Limb (tissue), 2 donors: ENCODE measurements around the gene ONECUT1.
"Not testable (repeated sequence)": the region's sequence is repeated elsewhere in the genome, so short reads cannot be mapped to it uniquely, and the experiment has no call there.

Source experiments
- DNase-seq, 2 donors: peaks; one replicate each; pipeline ENCODE4 v3.0.0-alpha.2; 2016; ENCODE audit errors: extremely low spot score in 2 of 2

Gene ONECUT1

GRCh38 chr15:52790169-52790708, at the start of gene ONECUT1:
Gene ONECUT1 (minus strand): TSS chr15:52790336. CDS start chr15:52789884, 452 bp downstream.
- DNase-seq: peak; percentile 13 to 81

DNA sequence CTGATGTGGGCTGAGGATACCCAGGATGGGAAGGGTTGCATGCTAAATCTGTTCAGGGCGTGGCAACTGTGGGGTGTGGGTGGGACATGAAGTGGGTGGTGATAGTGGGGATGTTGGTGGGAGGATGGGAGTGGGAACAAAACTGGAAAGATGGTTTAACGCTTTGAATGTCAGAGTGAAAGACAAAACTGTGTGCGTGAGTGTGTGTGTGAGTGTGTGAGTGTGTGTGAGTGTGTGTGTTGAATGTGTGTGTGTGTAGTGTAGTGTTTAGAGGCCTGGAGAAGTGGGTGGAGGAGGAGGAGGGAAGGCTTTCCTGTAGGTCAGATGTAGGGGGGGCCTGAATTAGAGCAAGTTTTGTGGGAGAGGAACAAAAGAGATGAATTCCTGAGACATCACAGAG, 44.2 kb upstream of the ONECUT1 start:
- DNase-seq: no peak

GRCh38 chr15:52824169-52824942, 34.2 kb upstream of the ONECUT1 start:
- not testable (repeated sequence) for DNase-seq

GRCh38 chr15:52822475-52822874, 32.3 kb upstream of the ONECUT1 start:
- no peak for DNase-seq

DNA sequence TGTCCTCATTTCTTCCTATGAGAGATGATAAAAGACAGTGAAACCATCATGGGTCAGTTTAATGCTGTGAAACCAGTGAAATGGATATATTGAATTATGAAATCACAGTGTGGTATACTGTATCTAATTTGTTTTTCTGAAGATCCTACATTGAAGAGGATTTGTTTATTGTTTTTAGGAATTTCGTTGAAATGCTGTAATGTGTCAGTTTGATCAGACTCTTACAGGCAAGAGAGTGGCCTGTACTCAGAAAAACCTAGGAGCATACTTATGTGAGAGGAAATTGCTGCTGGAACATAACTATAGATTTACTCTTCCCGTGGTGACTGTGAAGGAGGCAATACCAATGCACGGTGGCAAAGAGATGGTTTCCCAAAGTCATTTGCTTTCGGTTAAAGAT, 29.1 kb upstream of the ONECUT1 start:
- DNase-seq: no peak

DNA sequence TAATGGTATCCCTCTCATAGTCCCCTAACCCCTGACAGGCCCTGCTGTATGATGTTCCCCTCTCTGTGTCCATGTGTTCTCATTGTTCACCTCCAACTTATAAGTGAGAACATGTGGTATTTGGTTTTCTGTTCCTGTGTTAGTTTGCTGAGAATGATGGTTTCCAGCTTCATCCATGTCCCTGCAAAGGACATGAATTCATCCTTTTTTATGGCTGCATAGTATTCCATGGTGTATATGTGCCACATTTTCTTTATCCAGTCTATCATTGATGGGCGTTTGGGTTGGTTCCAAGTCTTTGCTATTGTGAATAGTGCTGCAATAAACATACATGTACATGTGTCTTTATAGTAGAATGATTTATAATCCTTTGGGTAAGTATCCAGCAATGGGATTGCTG, 25.8 kb upstream of the ONECUT1 start:
- not testable (repeated sequence) for DNase-seq

DNA sequence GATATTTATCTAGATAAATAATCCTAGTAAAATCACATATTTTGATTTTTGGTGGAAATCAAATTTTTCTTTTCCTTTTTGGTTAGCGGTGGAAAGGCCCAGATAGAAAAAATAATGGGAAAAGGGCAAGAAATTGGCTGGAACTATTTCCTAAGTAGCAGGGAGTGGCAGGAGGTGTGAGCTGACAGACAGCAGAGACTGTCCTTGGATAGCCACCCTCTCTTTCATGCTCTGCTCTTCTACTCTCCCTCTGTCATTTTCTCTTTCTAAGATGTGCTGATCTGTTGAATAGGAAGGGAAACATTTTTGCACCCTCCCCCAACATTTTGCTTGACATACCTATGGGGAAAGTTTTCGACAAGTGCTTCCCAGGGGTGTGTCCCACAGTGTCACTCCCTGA, 18.9 kb upstream of the ONECUT1 start:
- DNase-seq: no peak

DNA sequence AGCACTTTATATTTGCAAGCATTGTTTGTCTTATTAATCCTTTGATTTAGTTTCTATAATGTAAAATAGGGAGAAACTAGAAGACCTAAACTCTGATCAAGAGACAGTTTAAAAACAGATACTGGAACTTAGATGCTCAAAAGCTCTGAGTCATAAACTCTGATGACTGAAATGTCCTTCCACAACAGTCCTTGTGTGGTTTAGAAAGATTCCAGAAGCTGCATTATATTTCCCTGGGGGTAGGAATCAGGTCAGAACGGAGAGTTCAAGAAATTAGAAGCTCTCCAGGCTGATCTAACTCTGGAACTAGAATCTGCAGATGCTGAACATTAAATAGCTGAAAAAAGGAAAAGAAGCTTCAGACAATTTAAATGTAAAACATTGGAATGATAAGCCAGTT, 18.3 kb upstream of the ONECUT1 start:
- no peak for DNase-seq

DNA sequence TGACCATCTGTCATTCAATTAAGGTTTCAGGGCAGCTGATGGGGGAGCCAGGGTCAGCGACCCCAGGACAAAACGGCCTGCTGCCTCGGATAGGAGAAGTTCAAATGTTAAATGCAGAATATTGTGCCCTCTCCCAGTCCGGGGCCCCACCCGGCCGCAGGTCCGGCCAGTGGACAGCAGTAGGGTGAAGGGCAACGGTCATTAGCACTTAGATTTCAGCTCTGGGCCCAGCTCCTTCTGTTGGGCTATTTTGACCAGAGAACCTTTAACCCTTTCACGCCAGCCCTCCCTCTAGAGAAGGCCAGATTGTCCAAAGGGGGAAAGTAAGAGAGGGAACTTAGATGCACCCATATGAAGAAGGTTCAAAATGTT, 16.1 kb upstream of the ONECUT1 start:
- DNase-seq: no peak

- peak in 1 of 2 donors; percentile 65 for DNase-seq
Observed at GRCh38 chr15:52805351-52806283, 15.5 kb upstream of the ONECUT1 start.

DNA sequence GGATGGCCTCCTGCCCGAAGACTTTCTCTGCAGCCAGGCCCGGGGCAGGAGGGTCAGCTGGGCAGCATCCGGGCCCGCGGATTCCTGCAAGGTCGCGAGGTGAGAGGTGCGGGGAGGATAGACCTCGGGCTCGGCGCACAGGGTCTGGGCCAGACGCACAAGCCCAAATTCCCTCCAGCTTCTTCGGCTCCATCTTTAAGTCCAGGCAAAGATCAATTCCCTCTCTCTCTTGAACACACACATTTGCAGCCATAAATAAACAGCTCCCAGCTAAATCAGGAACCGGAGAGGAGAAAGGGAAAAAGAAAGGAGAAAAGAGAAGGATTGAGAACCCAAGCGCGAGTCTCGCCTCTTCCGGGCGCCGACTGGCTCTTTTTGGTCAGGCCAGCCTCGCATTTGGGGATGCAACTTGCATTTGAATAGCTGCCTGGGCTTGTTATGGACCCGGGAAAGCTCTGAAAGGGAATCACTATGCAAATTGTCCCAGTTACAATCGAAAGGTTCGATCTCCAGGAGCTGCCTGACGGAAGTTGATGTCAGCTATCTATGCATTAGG, 14.5 kb upstream of the ONECUT1 start:
- DNase-seq: no peak

GRCh38 chr15:52803467-52804306, 13.6 kb upstream of the ONECUT1 start:
- DNase-seq: peak in 1 of 2 donors; percentile 57

DNA sequence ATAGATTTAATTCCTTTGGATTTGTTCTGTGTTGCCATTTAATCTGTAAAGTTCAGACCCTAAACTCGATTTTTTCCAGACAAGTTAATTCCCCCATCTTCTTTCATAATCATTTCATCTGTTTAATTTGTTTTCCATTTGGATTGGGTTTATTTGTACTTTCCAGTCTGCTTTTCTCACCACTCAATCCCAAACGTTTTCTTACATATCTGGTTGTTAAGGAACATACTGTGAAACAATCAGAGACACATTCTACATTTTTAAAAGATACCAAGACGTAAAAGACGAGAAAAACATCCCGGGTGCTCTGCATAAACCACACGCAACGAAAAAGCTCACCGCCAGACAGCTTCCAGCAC, 13.0 kb upstream of the ONECUT1 start:
- DNase-seq: no peak

- DNase-seq: no peak
Observed at GRCh38 chr15:52802110-52802509, 12.0 kb upstream of the ONECUT1 start.

DNA sequence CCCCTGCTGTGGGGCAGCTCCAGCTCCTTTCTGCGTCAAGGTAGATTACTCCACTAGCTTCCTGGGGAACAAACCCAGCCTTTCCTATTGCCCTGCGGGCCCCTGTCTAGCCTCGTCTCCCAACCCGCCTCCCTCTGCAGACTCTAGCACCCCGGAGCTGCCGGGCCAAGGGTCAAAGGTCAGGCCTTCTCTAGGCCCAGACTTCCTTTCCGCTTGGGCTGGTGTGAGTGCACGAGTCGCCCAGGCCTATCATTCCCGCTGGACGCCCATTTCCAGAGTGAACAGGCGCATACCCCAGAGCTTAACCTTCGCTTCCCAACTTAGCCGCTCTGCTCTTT, 11.6 kb upstream of the ONECUT1 start:
- no peak for DNase-seq

GRCh38 chr15:52800828-52801747, 11.0 kb upstream of the ONECUT1 start:
- DNase-seq: no peak

DNA sequence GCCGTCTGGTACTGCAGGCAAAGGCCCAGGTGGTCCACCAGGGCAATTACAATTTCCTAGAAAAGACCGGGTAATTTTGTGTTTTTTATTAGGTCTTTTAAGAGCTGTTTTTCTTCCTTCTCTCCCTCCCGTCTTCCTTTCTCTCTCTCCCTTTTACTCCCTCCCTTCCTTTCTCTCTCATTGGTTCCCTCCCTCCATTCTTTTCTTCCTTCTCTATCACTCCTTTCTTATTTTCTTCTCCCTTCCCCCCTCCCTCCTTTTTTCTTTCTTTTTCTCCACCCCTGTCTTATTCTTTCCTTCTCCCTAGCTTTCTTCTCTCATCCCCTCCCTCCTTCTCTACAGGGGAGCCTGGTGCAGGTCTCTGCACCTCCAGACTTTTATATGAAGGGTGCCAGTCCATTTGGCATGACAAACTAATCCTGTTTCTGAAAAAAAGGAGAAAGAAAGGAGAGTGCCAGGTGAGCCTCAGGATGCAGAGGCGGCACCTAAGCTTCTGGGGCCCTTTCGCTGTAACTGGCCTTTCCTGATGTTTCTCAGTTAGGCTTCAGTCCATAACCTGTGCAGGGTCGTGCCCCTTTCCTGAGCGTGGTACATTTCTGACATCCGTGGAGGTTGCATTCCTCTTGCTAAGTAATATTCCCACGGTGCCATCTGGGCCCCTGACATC, 9.1 kb upstream of the ONECUT1 start:
- DNase-seq: no peak

- no peak for DNase-seq
Observed at GRCh38 chr15:52798529-52799101, 8.5 kb upstream of the ONECUT1 start.
